Measurements from ENCODE around the gene MRM2. TPM values are rescaled to one million over a fixed set of nuclear protein-coding genes. Genes with fewer than 3 reads are reported as not detected.

The MRM2 gene
- total and polyA plus RNA-seq, 10 of the 15 experiments (the other 5 are each of a cell fraction or from before 2014, with no cell fraction given) = 43.2 to 128 (median 71.4) TPM

DNA sequence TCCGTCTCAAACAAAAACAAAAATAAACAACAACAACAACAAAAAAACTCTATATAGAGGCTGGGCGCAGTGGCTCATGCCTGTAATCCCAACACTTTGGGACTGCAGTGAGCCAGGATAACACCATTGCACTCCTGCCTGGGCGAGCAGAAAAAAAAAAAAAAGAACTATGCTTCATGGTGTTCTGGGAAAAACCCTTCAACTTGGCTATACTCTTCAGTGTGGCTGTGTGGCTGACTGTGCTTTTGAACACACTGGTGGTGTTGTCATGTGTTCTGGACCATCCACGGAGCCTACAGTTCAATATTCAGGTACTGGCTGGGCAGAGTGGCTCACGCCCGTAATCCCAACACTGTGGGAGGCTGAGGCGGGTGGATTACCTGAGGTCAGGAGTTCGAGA lies 45.7 kb upstream of the MRM2 start:
- H3K9me3 ChIP-seq (replicated peaks; ENCODE audit: control insufficient read depth, insufficient read depth, low read length) = no peaks in the 10 kb centered on the region
- ChIA-PET CTCF (interaction anchor here (1.2 to 1.6 kb wide), 2 partner anchors 26 to 39 kb away, joined by 3 to 8 read pairs; no protein-coding TSS in a partner anchor), POLR2A (interaction anchor here (0.7 kb wide), 2 partner anchors 11 to 112 kb away, joined by 4 to 5 read pairs; no protein-coding TSS in a partner anchor), SMC1A (ENCODE audit: uncharacterized antibody, unreplicated experiment) (interaction anchor here (0.6 to 2.7 kb wide), 4 partner anchors 11 to 39 kb away, joined by 3 to 21 read pairs (median 5); no protein-coding TSS in a partner anchor), RAD21 (ENCODE audit: unreplicated experiment) (interaction anchor here (0.6 to 2.1 kb wide), 3 partner anchors 13 to 582 kb away, joined by 3 to 13 read pairs (median 11); no protein-coding TSS in a partner anchor)
- in situ Hi-C loops (cut with MboI) = no loop called here
- peaks cover 0 to 14% of the 10 kb centered on the region in 2 experiments; a peak in 2 of 4 replicates for H3K36me3 ChIP-seq (ENCODE audit: control insufficient read depth in 2 of 2, insufficient read depth in 2 of 2, low read length in 1 of 2)
- peaks cover 18% of the 10 kb centered on the region for H3K4me1 ChIP-seq (ENCODE audit: control insufficient read depth, insufficient read depth, low read length)
- 32% methylated on average over 7 of the region's 8 CpGs for WGBS (ENCODE audit: insufficient coverage, insufficient replicate concordance, low lambda C conversion rate, missing lambda C conversion rate)
- peaks cover 55% of the 10 kb centered on the region for H3K79me2 ChIP-seq (ENCODE audit: control insufficient read depth, insufficient read depth, low read length)
- no peaks in the 10 kb centered on the region for H3K27me3 ChIP-seq (replicated peaks in 1 of 2; ENCODE audit: control insufficient read depth in 2 of 2, insufficient read depth in 2 of 2, low read length in 1 of 2)
- H3K9ac ChIP-seq (ENCODE audit: control insufficient read depth, insufficient read depth, low read length) = peak overlapping the region; percentile 29; the same call in 1 of the 2 replicates
- H4K20me1 ChIP-seq (ENCODE audit: control insufficient read depth, insufficient read depth) = no peaks in the 10 kb centered on the region
- H3K4me2 ChIP-seq (ENCODE audit: control insufficient read depth, insufficient read depth) = peak overlapping the region; percentile 85; the same call in 1 of the 2 replicates
- FAIRE-seq (no peak), DNase-seq (ENCODE audit: low read depth, low spot score) (no peak), ATAC-seq (peak; percentile 69)
- intact Hi-C loops (cut with micrococcal nuclease; ENCODE audit: unreplicated experiment) = no loop called here
- BruUV-seq (replicated peaks) = no TSS peak
- H3K27ac ChIP-seq (ENCODE audit: control insufficient read depth, insufficient read depth) = peak overlapping the region; percentile 70
- H2AFZ ChIP-seq (ENCODE audit: control insufficient read depth, low read depth, low read length) = no peak overlapping the region
- H3K4me3 ChIP-seq = no peak overlapping the region
- TF ChIP-seq, protein P1, sequence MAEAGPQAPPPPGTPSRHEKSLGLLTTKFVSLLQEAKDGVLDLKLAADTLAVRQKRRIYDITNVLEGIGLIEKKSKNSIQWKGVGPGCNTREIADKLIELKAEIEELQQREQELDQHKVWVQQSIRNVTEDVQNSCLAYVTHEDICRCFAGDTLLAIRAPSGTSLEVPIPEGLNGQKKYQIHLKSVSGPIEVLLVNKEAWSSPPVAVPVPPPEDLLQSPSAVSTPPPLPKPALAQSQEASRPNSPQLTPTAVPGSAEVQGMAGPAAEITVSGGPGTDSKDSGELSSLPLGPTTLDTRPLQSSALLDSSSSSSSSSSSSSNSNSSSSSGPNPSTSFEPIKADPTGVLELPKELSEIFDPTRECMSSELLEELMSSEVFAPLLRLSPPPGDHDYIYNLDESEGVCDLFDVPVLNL (IDR thresholded peaks at IDR 0.05; ENCODE audit: low read depth, low read length) = no peak
- TF ChIP-seq HDAC6 (IDR thresholded peaks at IDR 0.05; ENCODE audit: unreplicated experiment) (no peak), CBX5 (IDR thresholded peaks at IDR 0.05; ENCODE audit: low read depth) (0 out of 2 replicates have a peak, but pooled peaks have one; percentile 8), IRF4 (IDR thresholded peaks at IDR 0.05; ENCODE audit: low read depth, low read length) (no peak), HDGF (IDR thresholded peaks at IDR 0.05) (peak; percentile 70; the same call in 1 of the 2 replicates), SMARCA5 (IDR thresholded peaks at IDR 0.05) (peak; percentile 11; the same call in 1 of the 2 replicates), SPI1 (IDR thresholded peaks at IDR 0.05; ENCODE audit: borderline replicate concordance, insufficient read depth, low read depth, low read length) (no peak), ZNF384 (IDR thresholded peaks at IDR 0.05; ENCODE audit: borderline replicate concordance, low read depth, low read length) (peak; percentile 69; the same call in 1 of the 2 replicates)
- TF ChIP-seq, protein P2, sequence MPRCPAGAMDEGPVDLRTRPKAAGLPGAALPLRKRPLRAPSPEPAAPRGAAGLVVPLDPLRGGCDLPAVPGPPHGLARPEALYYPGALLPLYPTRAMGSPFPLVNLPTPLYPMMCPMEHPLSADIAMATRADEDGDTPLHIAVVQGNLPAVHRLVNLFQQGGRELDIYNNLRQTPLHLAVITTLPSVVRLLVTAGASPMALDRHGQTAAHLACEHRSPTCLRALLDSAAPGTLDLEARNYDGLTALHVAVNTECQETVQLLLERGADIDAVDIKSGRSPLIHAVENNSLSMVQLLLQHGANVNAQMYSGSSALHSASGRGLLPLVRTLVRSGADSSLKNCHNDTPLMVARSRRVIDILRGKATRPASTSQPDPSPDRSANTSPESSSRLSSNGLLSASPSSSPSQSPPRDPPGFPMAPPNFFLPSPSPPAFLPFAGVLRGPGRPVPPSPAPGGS (IDR thresholded peaks at IDR 0.05; ENCODE audit: borderline replicate concordance, insufficient read depth, low read depth, low read length, poor library complexity, severe bottlenecking) = no peak
